NOMO-1 treated with dmso at 0.1 percent for 144 hours (cell line): ENCODE results near the gene GDF7.
A peak's percentile ranks its signal among the peaks of the same experiment; 100 is the strongest.

Experiments used
- DNase-seq: peaks from one replicate; lab custom pipeline; 2025; ENCODE audit not compliant: unreplicated experiment; lab: John Stamatoyannopoulos, UW

GDF7 gene

GRCh38 chr2:20627712-20628380, 39.1 kb upstream of the GDF7 start:
- DNase-seq: no peak

DNA sequence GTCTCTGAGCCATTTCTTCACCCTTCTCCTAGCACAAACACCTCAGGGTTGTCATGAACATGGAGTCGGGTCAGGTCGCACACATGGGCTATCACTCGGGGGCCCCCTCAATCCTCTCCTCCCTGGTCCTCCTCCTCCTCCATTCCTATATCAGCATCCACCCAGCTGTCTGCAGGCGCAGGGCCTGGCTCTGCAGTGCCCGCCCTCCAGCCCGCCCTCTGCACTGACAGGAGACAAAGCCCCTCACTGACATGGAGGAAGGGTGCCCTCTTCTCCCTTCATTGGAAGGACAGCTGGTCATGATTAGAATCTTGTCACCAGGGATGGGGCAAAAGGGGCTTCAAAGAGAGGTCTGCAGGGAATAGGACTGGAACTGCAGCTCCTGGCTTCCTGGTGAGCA, 37.8 kb upstream of the GDF7 start:
- no peak for DNase-seq

- no peak for DNase-seq
Observed at GRCh38 chr2:20629581-20630171, 37.3 kb upstream of the GDF7 start.

DNA sequence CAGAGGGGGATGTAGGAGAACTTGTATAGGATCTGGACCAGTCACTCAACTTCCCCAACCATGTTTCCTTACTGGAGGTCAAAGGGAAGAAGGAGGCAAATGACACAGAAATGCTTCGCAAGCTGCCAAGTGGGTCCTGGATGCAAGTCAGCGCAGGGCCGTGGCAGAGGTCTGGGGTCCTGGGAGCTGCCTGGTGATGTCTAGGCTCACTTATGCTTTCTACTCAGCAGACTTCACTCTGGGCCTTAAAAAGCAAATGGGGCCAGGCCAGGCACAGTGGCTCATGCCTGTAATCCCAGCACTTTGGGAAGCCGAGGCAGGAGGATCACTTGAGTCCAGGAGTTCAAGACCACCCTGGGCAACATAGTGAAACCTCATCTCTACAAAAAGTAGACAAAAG, 36.0 kb upstream of the GDF7 start:
- DNase-seq: no peak

- no peak for DNase-seq
Observed at GRCh38 chr2:20631617-20632307, 35.2 kb upstream of the GDF7 start.

DNA sequence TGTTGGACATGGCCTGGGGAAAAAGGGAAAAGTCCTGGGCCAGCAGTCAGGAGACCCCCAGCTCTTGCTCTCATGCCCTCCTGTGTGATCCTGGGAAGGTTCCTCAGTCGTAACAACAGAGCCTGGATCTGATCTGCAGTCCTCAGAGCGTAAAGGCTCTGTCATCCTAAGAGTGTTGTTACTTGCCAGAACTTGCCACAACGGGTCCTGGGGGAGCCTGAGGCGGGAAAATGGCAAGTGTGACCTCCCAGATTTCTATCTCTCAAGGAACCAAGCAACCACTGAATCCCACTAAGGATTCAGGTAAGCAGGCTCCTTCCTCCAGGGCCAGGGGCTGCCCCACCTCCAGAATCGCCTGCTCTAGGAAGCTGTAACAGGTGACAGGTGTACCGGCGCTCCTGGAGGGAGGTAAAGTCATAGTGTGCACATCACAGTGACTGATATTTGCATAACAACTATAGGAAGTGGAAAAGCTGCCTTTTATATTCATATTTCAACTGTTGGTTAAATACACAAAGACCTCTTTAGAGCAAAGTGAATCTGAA, 34.4 kb upstream of the GDF7 start:
- no peak for DNase-seq

DNA sequence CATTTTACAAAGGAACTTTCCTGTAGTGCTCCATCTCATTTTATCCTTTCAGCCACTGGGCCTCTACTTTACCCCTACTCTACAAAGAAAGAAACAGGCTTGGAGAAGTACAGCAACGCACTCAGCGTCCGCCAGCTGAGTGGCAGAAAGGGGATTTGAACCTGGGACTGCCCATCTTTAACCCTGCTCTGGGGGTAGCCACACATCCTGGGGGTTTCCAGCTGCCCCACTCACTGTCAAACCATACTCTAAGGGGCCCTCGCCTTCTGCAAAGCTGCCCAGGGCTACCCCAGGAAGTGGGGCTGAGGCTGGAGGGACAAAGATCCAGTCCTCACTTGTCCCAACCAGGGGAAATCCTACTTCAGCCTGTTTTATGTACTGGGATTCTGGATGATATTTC, 33.9 kb upstream of the GDF7 start:
- no peak for DNase-seq

DNA sequence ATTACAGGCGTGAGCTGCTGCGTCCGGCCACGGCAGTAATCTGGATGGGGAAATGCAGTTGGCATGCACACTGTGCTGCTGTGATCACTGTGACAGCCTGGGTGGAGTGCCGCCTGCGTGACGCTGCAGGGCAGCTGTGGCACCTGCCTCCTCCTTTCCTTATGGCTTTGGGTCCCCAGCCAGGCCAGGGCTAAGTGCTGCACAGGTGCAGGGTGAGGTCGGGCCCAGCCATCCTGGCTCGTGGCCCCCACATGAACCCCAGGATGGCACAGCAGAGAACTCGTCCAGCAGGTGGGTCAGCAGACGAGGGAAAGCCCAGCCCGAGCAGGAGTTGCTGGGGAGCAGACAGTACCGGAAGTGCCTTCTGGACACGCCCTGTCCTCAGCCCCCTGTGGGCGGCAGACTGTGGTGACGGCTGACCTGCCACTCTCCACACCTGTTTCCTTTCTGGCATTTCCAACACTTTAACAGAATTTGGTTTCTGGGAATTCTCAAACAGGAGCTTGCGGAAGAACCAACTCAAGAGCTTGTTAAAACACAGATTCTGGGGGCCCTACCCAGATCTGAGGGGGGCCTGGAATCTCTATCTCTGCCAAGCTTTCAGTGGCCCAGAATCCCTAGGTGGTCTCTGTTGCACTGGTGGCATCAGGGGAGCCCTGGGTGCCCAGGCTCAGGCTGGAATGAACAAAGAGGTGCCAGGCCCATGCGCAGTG, 33.0 kb upstream of the GDF7 start:
- DNase-seq: no peak

GRCh38 chr2:20634507-20635112, 32.3 kb upstream of the GDF7 start:
- no peak for DNase-seq

GRCh38 chr2:20635113-20635510, 31.8 kb upstream of the GDF7 start:
- no peak for DNase-seq

DNA sequence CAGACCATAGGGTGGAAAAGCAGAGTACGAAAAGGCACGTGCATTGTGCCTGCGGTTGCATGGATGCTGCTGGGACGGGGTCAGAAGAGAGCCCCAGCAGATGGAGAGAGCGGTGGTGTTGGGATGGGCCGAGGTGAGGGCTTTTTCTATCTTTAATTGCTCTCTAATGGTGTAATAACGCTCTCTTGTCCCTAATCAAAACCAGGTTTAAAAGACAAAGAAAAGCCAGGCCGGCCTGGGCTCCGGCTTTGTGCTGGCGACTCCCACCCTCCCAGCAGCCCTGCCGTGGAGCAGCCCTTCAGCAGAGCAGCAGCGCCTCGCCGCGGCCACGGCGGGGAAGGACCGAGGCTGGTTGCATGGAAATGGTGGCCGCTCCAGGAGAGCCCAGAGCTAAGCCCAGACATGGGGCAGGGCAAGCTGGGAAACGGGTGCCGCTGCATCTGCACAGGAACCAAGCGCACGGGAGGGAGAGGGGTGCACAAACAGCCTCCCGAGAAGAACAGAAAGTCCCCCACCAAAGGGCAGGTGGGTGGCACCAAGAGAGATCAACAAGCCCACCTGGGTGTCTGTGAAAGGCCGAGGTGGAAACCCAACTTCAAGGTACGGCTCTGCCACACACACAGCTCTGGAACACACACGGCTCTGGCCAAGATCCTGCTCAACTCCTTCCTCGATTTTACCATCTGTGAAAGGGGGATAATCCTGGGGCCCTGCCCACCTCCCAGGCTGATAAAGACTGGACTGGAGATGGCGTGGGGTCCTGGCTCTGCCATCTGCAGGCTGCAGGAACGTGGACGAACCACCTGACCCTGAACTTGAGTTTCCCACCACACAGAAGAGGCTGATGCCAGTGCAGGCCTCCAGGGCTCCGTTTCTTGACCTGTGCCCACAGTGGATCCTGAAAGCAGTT, 31.0 kb upstream of the GDF7 start:
- DNase-seq: no peak

- no peak for DNase-seq
Observed at GRCh38 chr2:20637147-20637546, 29.8 kb upstream of the GDF7 start.

DNA sequence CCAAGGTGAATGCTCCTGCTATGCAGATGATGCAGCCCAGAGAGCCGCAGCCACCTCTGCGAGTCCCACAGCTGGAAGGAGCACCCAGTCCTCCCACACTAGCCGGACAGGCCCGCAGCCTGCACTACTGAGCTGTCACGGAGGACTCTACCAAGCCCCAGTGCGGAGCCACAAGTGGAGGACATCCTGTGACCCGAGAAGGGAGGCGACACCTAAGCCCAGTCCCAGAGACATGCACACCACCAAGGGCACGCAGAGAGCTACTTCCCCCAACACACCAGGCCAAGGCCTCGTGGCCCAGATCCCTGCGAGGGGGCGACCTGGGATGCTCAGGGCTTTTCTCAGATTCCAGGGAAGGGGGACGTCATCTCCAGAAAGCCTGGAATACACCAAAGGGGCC, 28.9 kb upstream of the GDF7 start:
- DNase-seq: no peak

GRCh38 chr2:20638646-20639430, 28.1 kb upstream of the GDF7 start:
- no peak for DNase-seq

DNA sequence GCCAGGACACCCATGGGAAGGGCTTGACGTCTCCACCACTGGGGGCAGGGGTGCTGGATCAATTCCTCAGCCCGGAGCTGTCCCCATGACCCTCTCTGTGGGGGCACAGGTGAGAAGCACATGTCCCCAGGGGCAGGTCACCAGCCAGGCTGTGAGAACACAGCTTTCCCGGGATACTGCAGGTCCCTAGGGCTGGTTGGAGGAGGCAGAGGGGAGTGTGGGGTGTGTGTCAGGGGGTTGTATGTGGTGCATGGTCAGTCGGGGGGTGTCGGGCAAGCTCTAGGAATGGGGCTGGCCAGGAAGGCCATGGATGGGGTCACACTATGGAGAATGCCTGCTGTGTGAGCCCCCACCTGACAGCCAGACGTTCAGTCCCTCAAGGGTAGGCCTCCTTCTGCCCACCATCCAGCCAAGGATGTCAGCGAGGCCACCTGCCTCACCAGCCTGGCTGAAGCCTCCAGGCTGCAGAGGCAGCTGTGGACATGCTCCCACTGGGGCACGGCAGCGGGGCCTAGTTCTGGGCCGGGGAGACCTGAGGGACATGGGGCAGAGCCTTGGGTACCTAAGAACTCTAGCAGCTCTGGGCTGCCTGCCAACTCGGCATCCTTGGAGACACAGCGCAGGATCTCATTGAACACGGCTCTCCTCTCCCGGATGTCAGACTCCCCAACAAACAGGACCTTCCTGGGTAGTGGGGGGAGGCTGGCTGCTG, 26.4 kb upstream of the GDF7 start:
- no peak for DNase-seq

GRCh38 chr2:20641123-20641985, 25.6 kb upstream of the GDF7 start:
- no peak for DNase-seq

DNA sequence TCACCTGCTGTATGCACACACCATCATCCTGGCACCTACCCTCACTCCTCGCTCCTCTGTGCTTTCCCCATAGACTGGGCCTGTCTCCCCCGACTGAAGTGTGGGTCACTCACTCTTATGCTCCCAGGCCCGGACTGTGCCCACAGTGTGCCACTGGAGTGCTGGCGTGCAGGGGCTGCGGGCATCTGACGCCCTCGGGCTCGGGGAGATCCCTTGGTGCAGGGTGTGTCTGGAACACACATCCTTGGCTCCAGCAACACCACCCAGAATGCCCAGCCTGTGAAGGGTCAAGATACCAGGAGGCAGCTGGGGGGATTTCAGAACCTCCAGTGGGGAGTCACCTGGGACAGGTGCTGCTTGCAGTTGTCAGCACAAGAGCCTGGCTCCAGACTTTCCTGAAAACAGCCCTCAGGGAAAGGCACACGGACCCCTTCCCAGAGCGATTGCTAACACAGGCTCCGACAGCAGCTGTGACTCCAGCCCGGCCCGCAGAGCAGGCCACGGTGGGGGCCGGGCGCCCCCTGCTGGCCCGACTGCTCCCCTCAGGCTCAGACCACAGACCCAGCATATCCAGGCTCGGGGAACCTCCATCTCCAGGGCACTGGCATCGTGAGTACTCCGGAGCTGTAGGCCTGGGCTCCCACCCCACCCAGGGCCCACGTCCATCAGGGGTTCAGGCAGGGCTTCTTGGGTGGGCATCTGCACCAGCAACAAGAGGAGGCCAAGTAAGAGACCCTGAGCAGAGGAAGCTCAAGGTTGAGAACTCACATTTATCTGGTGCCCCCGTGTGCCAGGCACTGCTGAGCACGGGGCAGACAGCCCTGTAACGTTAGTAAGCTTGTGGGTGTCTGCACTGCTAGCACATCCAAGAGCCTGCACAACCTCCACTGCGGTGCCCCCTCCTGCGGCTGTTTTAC, 24.6 kb upstream of the GDF7 start:
- peak; percentile 33 for DNase-seq
